Skeletal muscle satellite cell (primary cell): ENCODE data around the gene ARMC5.

ENCODE experiments used
- H3K27me3 ChIP-seq: 2 replicates; pipeline ENCODE4 v1.7.0; 2013; ENCODE audit warnings: low read length; ENCODE audit not compliant: control insufficient read depth, insufficient read depth
- H3K36me3 ChIP-seq: 2 replicates; pipeline ENCODE4 v1.7.0; 2013; ENCODE audit warnings: mild to moderate bottlenecking, control low read depth, low read length; ENCODE audit not compliant: insufficient read depth
- H3K4me1 ChIP-seq: 2 replicates; pipeline ENCODE4 v1.7.0; 2013; ENCODE audit warnings: low read length; ENCODE audit not compliant: control insufficient read depth, insufficient read depth
- H3K4me2 ChIP-seq: 2 replicates; pipeline ENCODE4 v1.7.0; 2013; ENCODE audit warnings: mild to moderate bottlenecking, low read length
- H3K4me3 ChIP-seq: 2 replicates; pipeline ENCODE4 v1.7.0; 2013; ENCODE audit warnings: low read length
- H3K9ac ChIP-seq: 2 replicates; pipeline ENCODE4 v1.7.0; 2013; ENCODE audit warnings: mild to moderate bottlenecking, low read depth, low read length, moderate library complexity
- H3K9me3 ChIP-seq: replicated peaks from 2 replicates; pipeline ENCODE4 v1.7.0; 2013; ENCODE audit warnings: mild to moderate bottlenecking, control low read depth, low read length

ARMC5 gene

GRCh38 chr16:31420037-31420436 is 39.3 kb upstream of the ARMC5 start:
- no peaks in the 10 kb centered on the region for H3K36me3 ChIP-seq
- no peaks in the 10 kb centered on the region for H3K4me1 ChIP-seq
- H3K9me3 ChIP-seq = peaks cover 4% of the 10 kb centered on the region
- H3K27me3 ChIP-seq = peaks cover 14% of the 10 kb centered on the region
- no peak overlapping the region for H3K9ac ChIP-seq
- no peak overlapping the region for H3K4me2 ChIP-seq
- no peak overlapping the region for H3K4me3 ChIP-seq

GRCh38 chr16:31421587-31421986 is 37.7 kb upstream of the ARMC5 start:
- H3K9me3 ChIP-seq = peaks cover 4% of the 10 kb centered on the region
- H3K4me3 ChIP-seq = no peak overlapping the region
- H3K9ac ChIP-seq = no peak overlapping the region
- no peaks in the 10 kb centered on the region for H3K4me1 ChIP-seq
- peaks cover 6% of the 10 kb centered on the region for H3K27me3 ChIP-seq
- H3K4me2 ChIP-seq = no peak overlapping the region
- H3K36me3 ChIP-seq = no peaks in the 10 kb centered on the region

- peaks cover 15% of the 10 kb centered on the region for H3K27me3 ChIP-seq
- H3K9ac ChIP-seq = no peak overlapping the region
- H3K4me3 ChIP-seq = no peak overlapping the region
- H3K4me1 ChIP-seq = peaks cover 4% of the 10 kb centered on the region
- no peak overlapping the region for H3K4me2 ChIP-seq
- no peaks in the 10 kb centered on the region for H3K36me3 ChIP-seq
- H3K9me3 ChIP-seq = peaks cover 7% of the 10 kb centered on the region
Observed at GRCh38 chr16:31423241-31423640, 36.1 kb upstream of the ARMC5 start.

GRCh38 chr16:31423801-31424200 is 35.5 kb upstream of the ARMC5 start:
- Histone ChIP-seq H3K4me3 (no peak overlapping the region), H3K4me1 (peaks cover 4% of the 10 kb centered on the region)

GRCh38 chr16:31427441-31428278 is 31.6 kb upstream of the ARMC5 start:
- H3K9ac ChIP-seq = no peak overlapping the region
- peak overlapping the region; percentile 69 for H3K4me3 ChIP-seq
- H3K4me1 ChIP-seq = peaks cover 4% of the 10 kb centered on the region
- no peaks in the 10 kb centered on the region for H3K36me3 ChIP-seq
- H3K27me3 ChIP-seq = peaks cover 30% of the 10 kb centered on the region
- peaks cover 3% of the 10 kb centered on the region for H3K9me3 ChIP-seq
- peak overlapping the region; percentile 73 for H3K4me2 ChIP-seq

More at GRCh38 chr16:31423801-31424200, 35.5 kb upstream of the ARMC5 start:
- Histone ChIP-seq H3K9me3 (peaks cover 7% of the 10 kb centered on the region), H3K36me3 (no peaks in the 10 kb centered on the region), H3K27me3 (peaks cover 21% of the 10 kb centered on the region), H3K9ac (no peak overlapping the region), H3K4me2 (no peak overlapping the region)

- Histone ChIP-seq H3K4me2 (peak within 1 kb of the TSS; percentile 73), H3K9me3 (peaks cover 3% of the 10 kb centered on the region), H3K4me3 (peak within 1 kb of the TSS; percentile 69), H3K4me1 (peaks cover 4% of the 10 kb centered on the region), H3K36me3 (no peaks in the 10 kb centered on the region), H3K27me3 (peaks cover 25% of the 10 kb centered on the region), H3K9ac (no peak within 1 kb of the TSS)
Observed at GRCh38 chr16:31428279-31428597, 31.1 kb upstream of the ARMC5 start, which contains the start of gene COX6A2. Gene COX6A2 (minus strand): TSS chr16:31428360. CDS start chr16:31428325, 35 bp downstream.

GRCh38 chr16:31428638-31429247 is 30.6 kb upstream of the ARMC5 start:
- Histone ChIP-seq H3K4me1 (peaks cover 4% of the 10 kb centered on the region), H3K9ac (no peak overlapping the region), H3K27me3 (peaks cover 25% of the 10 kb centered on the region), H3K36me3 (no peaks in the 10 kb centered on the region), H3K4me3 (no peak overlapping the region), H3K9me3 (peaks cover 3% of the 10 kb centered on the region), H3K4me2 (no peak overlapping the region)

- H3K36me3 ChIP-seq = no peaks in the 10 kb centered on the region
- peaks cover 3% of the 10 kb centered on the region for H3K9me3 ChIP-seq
- no peak overlapping the region for H3K4me3 ChIP-seq
- no peak overlapping the region for H3K9ac ChIP-seq
- no peak overlapping the region for H3K4me2 ChIP-seq
- H3K4me1 ChIP-seq = peaks cover 4% of the 10 kb centered on the region
- peaks cover 25% of the 10 kb centered on the region for H3K27me3 ChIP-seq
Observed at GRCh38 chr16:31429314-31429713, 30.0 kb upstream of the ARMC5 start.

GRCh38 chr16:31429796-31430195 is 29.5 kb upstream of the ARMC5 start:
- Histone ChIP-seq H3K27me3 (peaks cover 25% of the 10 kb centered on the region), H3K9me3 (peaks cover 3% of the 10 kb centered on the region)

GRCh38 chr16:31430380-31431052 is 28.8 kb upstream of the ARMC5 start:
- Histone ChIP-seq H3K4me3 (no peak overlapping the region), H3K4me2 (no peak overlapping the region), H3K27me3 (peaks cover 25% of the 10 kb centered on the region), H3K36me3 (no peaks in the 10 kb centered on the region), H3K9ac (no peak overlapping the region), H3K4me1 (peaks cover 4% of the 10 kb centered on the region), H3K9me3 (peaks cover 3% of the 10 kb centered on the region)

More at GRCh38 chr16:31429796-31430195, 29.5 kb upstream of the ARMC5 start:
- no peak overlapping the region for H3K9ac ChIP-seq
- H3K4me3 ChIP-seq = no peak overlapping the region
- H3K4me2 ChIP-seq = no peak overlapping the region
- no peaks in the 10 kb centered on the region for H3K36me3 ChIP-seq
- peaks cover 4% of the 10 kb centered on the region for H3K4me1 ChIP-seq

GRCh38 chr16:31435341-31436220 is 23.7 kb upstream of the ARMC5 start:
- no peak overlapping the region for H3K9ac ChIP-seq
- H3K36me3 ChIP-seq = no peaks in the 10 kb centered on the region
- H3K9me3 ChIP-seq = no peaks in the 10 kb centered on the region
- H3K4me1 ChIP-seq = no peaks in the 10 kb centered on the region
- H3K27me3 ChIP-seq = peaks cover 1% of the 10 kb centered on the region
- no peak overlapping the region for H3K4me2 ChIP-seq
- no peak overlapping the region for H3K4me3 ChIP-seq
